GM23338 (cell line): Measurements from ENCODE around the gene CSNK2B. TPM values are rescaled to one million over a fixed set of nuclear protein-coding genes. Genes with fewer than 3 reads are reported as not detected.

Experiments used
- ATAC-seq: fragments of 200-7000 bp; cut with Tn5 transposase; 3 replicates; pipeline ENCODE4 v1.9.1; 2020
- DNase-seq: peaks from one replicate; pipeline ENCODE4 v3.0.0-alpha.2; 2015; ENCODE audit warnings: low spot score
- H2AFZ ChIP-seq: fragments of 200-600 bp; sonication (generic); 2 replicates; pipeline ENCODE4 v1.8.0; 2016; ENCODE audit warnings: antibody characterized with exemption, mild to moderate bottlenecking, moderate library complexity
- H3F3A ChIP-seq: fragments of 200-600 bp; sonication (generic); replicated peaks from 2 replicates; pipeline ENCODE4 v1.8.0; 2017; ENCODE audit warnings: antibody characterized with exemption, mixed run types, low read depth
- H3K27ac ChIP-seq: fragments of 200-600 bp; sonication (generic); 2 replicates; pipeline ENCODE4 v1.6.1; 2016; ENCODE audit warnings: low read depth
- H3K27me3 ChIP-seq: fragments of 200-600 bp; sonication (generic); 2 replicates; pipeline ENCODE4 v1.8.0; 2016; ENCODE audit warnings: mild to moderate bottlenecking, mixed run types, moderate library complexity; ENCODE audit not compliant: insufficient read depth
- H3K36me3 ChIP-seq: fragments of 200-600 bp; sonication (generic); 2 replicates; pipeline ENCODE4 v1.8.0; 2016; ENCODE audit warnings: mild to moderate bottlenecking; ENCODE audit not compliant: insufficient read depth
- H3K4me1 ChIP-seq: fragments of 200-600 bp; sonication (generic); 2 replicates; pipeline ENCODE4 v1.8.0; 2016; ENCODE audit warnings: mild to moderate bottlenecking, moderate library complexity; ENCODE audit not compliant: insufficient read depth
- H3K4me2 ChIP-seq: fragments of 200-600 bp; sonication (generic); 2 replicates; pipeline ENCODE4 v1.7.1; 2017; ENCODE audit warnings: mixed run types
- H3K4me3 ChIP-seq: fragments of 200-600 bp; sonication (generic); 2 replicates; pipeline ENCODE4 v1.6.1; 2016; ENCODE audit warnings: mixed run types
- H3K79me2 ChIP-seq: fragments of 200-600 bp; sonication (generic); replicated peaks from 2 replicates; pipeline ENCODE4 v1.8.0; 2017; ENCODE audit warnings: mild to moderate bottlenecking; ENCODE audit not compliant: insufficient read depth
- H3K9me2 ChIP-seq: fragments of 200-600 bp; sonication (generic); 2 replicates; pipeline ENCODE4 v1.8.0; 2017; ENCODE audit not compliant: insufficient read depth
- H4K20me1 ChIP-seq: fragments of 200-600 bp; sonication (generic); replicated peaks from 2 replicates; pipeline ENCODE4 v1.8.0; 2017; ENCODE audit warnings: mild to moderate bottlenecking; ENCODE audit not compliant: insufficient read depth
- H3K27ac Mint-ChIP-seq: 2 replicates; pipeline ENCODE4 v1.8.0; 2020; ENCODE audit warnings: inconsistent platforms, mild to moderate bottlenecking, moderate library complexity, mixed read lengths
- H3K27me3 Mint-ChIP-seq: 3 replicates; pipeline ENCODE4 v1.8.0; 2022; ENCODE audit warnings: low read depth, mild to moderate bottlenecking, moderate library complexity, mixed read lengths, inconsistent platforms; ENCODE audit not compliant: insufficient read depth, poor library complexity
- H3K36me3 Mint-ChIP-seq: 3 replicates; pipeline ENCODE4 v1.8.0; 2021; ENCODE audit warnings: low read depth, mild to moderate bottlenecking, inconsistent platforms, moderate library complexity, mixed read lengths
- H3K4me1 Mint-ChIP-seq: 3 replicates; pipeline ENCODE4 v1.8.0; 2020; ENCODE audit warnings: mild to moderate bottlenecking, inconsistent platforms, mixed read lengths
- H3K4me3 Mint-ChIP-seq: 3 replicates; pipeline ENCODE4 v1.8.0; 2021; ENCODE audit warnings: moderate library complexity, mild to moderate bottlenecking, inconsistent platforms, mixed read lengths
- H3K9me3 Mint-ChIP-seq: 3 replicates; pipeline ENCODE4 v1.8.0; 2020; ENCODE audit warnings: moderate library complexity, mild to moderate bottlenecking, inconsistent platforms, mixed read lengths
- CREB1 ChIP-seq: fragments of 250-450 bp; sonication (Bioruptor Pico); IDR thresholded peaks from 2 replicates; pipeline ENCODE4 v1.5.0; 2020; ENCODE audit warnings: low read depth, mild to moderate bottlenecking, moderate library complexity
- EZH2 ChIP-seq: fragments of 200-600 bp; sonication (generic); IDR thresholded peaks from one replicate; pipeline ENCODE4 v1.8.0; 2017; ENCODE audit warnings: antibody characterized with exemption, mild to moderate bottlenecking, low read depth; ENCODE audit not compliant: unreplicated experiment
- EZH2phosphoT487 ChIP-seq: fragments of 200-600 bp; sonication (generic); IDR thresholded peaks from one replicate; pipeline ENCODE4 v1.8.1; 2018; ENCODE audit warnings: antibody characterized with exemption; ENCODE audit not compliant: unreplicated experiment
- JUNB ChIP-seq: IDR thresholded peaks from one replicate; pipeline ENCODE4 v1.6.1; 2016; ENCODE audit warnings: antibody characterized with exemption; ENCODE audit not compliant: unreplicated experiment
- POLR2AphosphoS5 ChIP-seq: IDR thresholded peaks from 2 replicates; pipeline ENCODE4 v1.6.1; 2016; ENCODE audit warnings: antibody characterized with exemption, low read depth
- STAT1 ChIP-seq: IDR thresholded peaks from one replicate; pipeline ENCODE4 v1.6.1; 2016; ENCODE audit warnings: antibody characterized with exemption; ENCODE audit not compliant: unreplicated experiment
- ZNF114 ChIP-seq: fragments of 250-450 bp; sonication (Bioruptor Pico); IDR thresholded peaks from 2 replicates; pipeline ENCODE4 v1.5.0; 2020; ENCODE audit warnings: mild to moderate bottlenecking, moderate library complexity
- ZNF331 ChIP-seq: fragments of 250-450 bp; sonication (Bioruptor Pico); IDR thresholded peaks from 2 replicates; pipeline ENCODE4 v1.5.0; 2020; ENCODE audit warnings: low read depth, mild to moderate bottlenecking, moderate library complexity
- long read RNA-seq: library from polyadenylated mRNA; unstranded; transcript quantifications from one replicate; pipeline ENCODE4 v2.0.0, GENCODE V29; 2020; ENCODE audit not compliant: unreplicated experiment
- polyA plus RNA-seq: library from polyadenylated mRNA; unstranded; fragments of >200 nt; fragmentation: Nextera tagmentation; extraction: Ambion mirVana; gene quantifications from 2 replicates; pipeline ENCODE4 v1.2.1, GENCODE V29; 2016
- total RNA-seq: library from RNA; depleted of rRNA; stranded (reverse); fragments of >200 nt; shearing (Covaris generic); gene quantifications from 2 replicates; pipeline ENCODE4 v1.2.3, GENCODE V29; 2014; rRNA removed
- TF ChIP-seq, protein P1 (sequence below): IDR thresholded peaks from 2 replicates; pipeline ENCODE4 v1.6.1; 2016; ENCODE audit warnings: antibody characterized with exemption
- TF ChIP-seq, protein P2 (sequence below): fragments of 250-450 bp; sonication (Bioruptor Pico); IDR thresholded peaks from 2 replicates; pipeline ENCODE4 v1.5.0; 2020; ENCODE audit warnings: mild to moderate bottlenecking, moderate library complexity

CSNK2B gene
- total RNA-seq, result 210 and 260 TPM in 2 replicates
- polyA plus RNA-seq, result 271 and 282 TPM in 2 replicates
- long read RNA-seq, transcript CSNK2B-203 (7 exons, 948 nt), result major isoform, 162 of 171 reads
- long read RNA-seq, partial matches to known transcripts, result 3 of 171 reads
- long read RNA-seq, other reads (novel, unspliced or antisense), result 4 of 171 reads

DNA sequence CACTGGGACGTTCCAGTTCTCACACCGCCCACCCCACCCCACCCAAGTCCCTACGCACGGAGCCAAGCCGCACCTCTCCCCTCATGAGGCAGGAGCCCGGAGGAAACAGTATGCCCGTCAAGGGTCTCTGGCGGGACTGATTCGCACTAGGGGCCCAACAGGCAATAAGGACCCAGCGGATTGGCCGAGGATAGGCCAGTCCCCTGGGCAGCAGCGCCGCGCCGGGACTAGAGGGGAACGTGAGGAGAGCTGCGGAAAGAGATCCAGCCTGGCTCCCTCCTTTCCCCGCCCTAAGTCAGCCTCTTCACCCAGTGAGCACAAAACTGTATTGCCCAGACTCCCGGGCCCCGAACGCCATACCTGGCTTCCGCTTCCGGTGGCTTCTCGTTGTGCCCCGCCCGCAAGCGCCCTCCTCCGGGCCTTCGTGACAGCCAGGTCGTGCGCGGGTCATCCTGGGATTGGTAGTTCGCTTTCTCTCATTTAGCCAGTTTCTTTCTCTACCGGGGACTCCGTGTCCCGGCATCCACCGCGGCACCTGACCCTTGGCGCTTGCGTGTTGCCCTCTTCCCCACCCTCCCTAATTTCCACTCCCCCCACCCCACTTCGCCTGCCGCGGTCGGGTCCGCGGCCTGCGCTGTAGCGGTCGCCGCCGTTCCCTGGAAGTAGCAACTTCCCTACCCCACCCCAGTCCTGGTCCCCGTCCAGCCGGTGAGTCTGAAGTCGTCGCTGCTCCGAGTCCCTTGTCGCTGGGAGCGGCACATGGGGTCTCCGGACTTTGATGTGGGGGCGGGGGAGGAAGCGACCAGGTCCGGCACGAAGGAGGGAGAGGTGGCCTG lies at the start of gene CSNK2B:
Gene CSNK2B, plus strand, starts transcription at position 580 of the 836 bp plus-strand sequence. CDS start 752 bp downstream, outside the sequence.
- Histone ChIP-seq H3K9me2 (no peaks in the 10 kb centered on the region), H3K79me2 (peaks cover 46% of the 10 kb centered on the region), H3F3A (peaks cover 18% of the 10 kb centered on the region; the same call in 1 of the 2 replicates), H2AFZ (peak within 1 kb of the TSS; percentile 1; the same call in 1 of the 2 replicates), H3K27me3 (no peaks in the 10 kb centered on the region), H3K4me1 (peaks cover 22% of the 10 kb centered on the region), H3K4me3 (peak within 1 kb of the TSS; percentile 97), H3K27ac (peak within 1 kb of the TSS; percentile 94), H3K36me3 (peaks cover 41% of the 10 kb centered on the region), H3K4me2 (peak within 1 kb of the TSS; percentile 98), H4K20me1 (peaks cover 12% of the 10 kb centered on the region)
- H3K27ac Mint-ChIP-seq, result peak within 1 kb of the TSS; percentile 98
- H3K4me1 Mint-ChIP-seq, result peaks cover 34% of the 10 kb centered on the region
- H3K27me3 Mint-ChIP-seq, result peaks cover 14% of the 10 kb centered on the region
- H3K9me3 Mint-ChIP-seq, result no peaks in the 10 kb centered on the region; the same call in 2 of the 3 replicates
- DNase-seq (peak; percentile 100), ATAC-seq (peak; percentile 86)
- H3K4me3 Mint-ChIP-seq, result peak within 1 kb of the TSS; percentile 93
- TF ChIP-seq ZNF114 (no peak), EZH2phosphoT487 (no peak), CREB1 (CRISPR knock-in tag) (peak; percentile 80), POLR2AphosphoS5 (peak; percentile 63)
- TF ChIP-seq, protein P1, sequence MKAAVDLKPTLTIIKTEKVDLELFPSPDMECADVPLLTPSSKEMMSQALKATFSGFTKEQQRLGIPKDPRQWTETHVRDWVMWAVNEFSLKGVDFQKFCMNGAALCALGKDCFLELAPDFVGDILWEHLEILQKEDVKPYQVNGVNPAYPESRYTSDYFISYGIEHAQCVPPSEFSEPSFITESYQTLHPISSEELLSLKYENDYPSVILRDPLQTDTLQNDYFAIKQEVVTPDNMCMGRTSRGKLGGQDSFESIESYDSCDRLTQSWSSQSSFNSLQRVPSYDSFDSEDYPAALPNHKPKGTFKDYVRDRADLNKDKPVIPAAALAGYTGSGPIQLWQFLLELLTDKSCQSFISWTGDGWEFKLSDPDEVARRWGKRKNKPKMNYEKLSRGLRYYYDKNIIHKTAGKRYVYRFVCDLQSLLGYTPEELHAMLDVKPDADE, result peak; percentile 91
- H3K36me3 Mint-ChIP-seq, result peaks cover 85% of the 10 kb centered on the region

DNA sequence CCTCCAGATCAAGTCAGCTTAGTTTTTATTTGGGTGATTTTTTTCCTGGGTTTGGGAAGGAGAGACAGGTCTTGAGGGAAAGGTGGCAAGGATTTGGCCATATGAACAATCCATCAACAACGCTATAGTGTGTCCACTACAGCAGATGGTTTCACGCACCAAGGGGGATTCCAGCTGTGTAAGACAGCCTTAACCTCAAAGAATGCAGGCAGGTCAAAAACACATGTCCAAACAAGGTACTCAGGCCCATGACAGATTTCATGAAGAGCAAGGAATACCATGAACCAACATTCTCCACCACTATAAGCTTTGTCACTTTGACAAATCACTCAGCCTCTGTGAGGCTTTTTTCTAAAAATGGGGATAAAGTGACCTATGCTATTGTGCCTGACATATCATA lies 48.9 kb upstream of the CSNK2B start:
- H2AFZ ChIP-seq, result no peak overlapping the region
- H3K4me3 ChIP-seq, result no peak overlapping the region
- peaks cover 30% of the 10 kb centered on the region for H3K4me1 ChIP-seq
- Mint-ChIP-seq H3K27ac (no peak overlapping the region), H3K27me3 (peaks cover 17% of the 10 kb centered on the region), H3K36me3 (peaks cover 18% of the 10 kb centered on the region), H3K9me3 (peaks cover 6% of the 10 kb centered on the region), H3K4me1 (peaks cover 27% of the 10 kb centered on the region), H3K4me3 (no peak overlapping the region; the same call in 2 of the 3 replicates)
- no peak overlapping the region for H3K4me2 ChIP-seq
- peaks cover 12% of the 10 kb centered on the region for H3K79me2 ChIP-seq
- ATAC-seq (no peak), DNase-seq (no peak)
- H3K36me3 ChIP-seq, result no peaks in the 10 kb centered on the region
- no peaks in the 10 kb centered on the region for H3K27me3 ChIP-seq
- H3F3A ChIP-seq, result peaks cover 10% of the 10 kb centered on the region; the same call in 1 of the 2 replicates
- no peaks in the 10 kb centered on the region for H3K9me2 ChIP-seq
- H4K20me1 ChIP-seq, result no peaks in the 10 kb centered on the region; the same call in 1 of the 2 replicates
- no peak overlapping the region for H3K27ac ChIP-seq
- TF ChIP-seq EZH2, result no peak
- no peak for TF ChIP-seq CREB1 (CRISPR knock-in tag)
- TF ChIP-seq ZNF331, result no peak
- TF ChIP-seq EZH2phosphoT487, result no peak
- TF ChIP-seq STAT1, result no peak
- no peak for TF ChIP-seq JUNB
- TF ChIP-seq, protein P2, sequence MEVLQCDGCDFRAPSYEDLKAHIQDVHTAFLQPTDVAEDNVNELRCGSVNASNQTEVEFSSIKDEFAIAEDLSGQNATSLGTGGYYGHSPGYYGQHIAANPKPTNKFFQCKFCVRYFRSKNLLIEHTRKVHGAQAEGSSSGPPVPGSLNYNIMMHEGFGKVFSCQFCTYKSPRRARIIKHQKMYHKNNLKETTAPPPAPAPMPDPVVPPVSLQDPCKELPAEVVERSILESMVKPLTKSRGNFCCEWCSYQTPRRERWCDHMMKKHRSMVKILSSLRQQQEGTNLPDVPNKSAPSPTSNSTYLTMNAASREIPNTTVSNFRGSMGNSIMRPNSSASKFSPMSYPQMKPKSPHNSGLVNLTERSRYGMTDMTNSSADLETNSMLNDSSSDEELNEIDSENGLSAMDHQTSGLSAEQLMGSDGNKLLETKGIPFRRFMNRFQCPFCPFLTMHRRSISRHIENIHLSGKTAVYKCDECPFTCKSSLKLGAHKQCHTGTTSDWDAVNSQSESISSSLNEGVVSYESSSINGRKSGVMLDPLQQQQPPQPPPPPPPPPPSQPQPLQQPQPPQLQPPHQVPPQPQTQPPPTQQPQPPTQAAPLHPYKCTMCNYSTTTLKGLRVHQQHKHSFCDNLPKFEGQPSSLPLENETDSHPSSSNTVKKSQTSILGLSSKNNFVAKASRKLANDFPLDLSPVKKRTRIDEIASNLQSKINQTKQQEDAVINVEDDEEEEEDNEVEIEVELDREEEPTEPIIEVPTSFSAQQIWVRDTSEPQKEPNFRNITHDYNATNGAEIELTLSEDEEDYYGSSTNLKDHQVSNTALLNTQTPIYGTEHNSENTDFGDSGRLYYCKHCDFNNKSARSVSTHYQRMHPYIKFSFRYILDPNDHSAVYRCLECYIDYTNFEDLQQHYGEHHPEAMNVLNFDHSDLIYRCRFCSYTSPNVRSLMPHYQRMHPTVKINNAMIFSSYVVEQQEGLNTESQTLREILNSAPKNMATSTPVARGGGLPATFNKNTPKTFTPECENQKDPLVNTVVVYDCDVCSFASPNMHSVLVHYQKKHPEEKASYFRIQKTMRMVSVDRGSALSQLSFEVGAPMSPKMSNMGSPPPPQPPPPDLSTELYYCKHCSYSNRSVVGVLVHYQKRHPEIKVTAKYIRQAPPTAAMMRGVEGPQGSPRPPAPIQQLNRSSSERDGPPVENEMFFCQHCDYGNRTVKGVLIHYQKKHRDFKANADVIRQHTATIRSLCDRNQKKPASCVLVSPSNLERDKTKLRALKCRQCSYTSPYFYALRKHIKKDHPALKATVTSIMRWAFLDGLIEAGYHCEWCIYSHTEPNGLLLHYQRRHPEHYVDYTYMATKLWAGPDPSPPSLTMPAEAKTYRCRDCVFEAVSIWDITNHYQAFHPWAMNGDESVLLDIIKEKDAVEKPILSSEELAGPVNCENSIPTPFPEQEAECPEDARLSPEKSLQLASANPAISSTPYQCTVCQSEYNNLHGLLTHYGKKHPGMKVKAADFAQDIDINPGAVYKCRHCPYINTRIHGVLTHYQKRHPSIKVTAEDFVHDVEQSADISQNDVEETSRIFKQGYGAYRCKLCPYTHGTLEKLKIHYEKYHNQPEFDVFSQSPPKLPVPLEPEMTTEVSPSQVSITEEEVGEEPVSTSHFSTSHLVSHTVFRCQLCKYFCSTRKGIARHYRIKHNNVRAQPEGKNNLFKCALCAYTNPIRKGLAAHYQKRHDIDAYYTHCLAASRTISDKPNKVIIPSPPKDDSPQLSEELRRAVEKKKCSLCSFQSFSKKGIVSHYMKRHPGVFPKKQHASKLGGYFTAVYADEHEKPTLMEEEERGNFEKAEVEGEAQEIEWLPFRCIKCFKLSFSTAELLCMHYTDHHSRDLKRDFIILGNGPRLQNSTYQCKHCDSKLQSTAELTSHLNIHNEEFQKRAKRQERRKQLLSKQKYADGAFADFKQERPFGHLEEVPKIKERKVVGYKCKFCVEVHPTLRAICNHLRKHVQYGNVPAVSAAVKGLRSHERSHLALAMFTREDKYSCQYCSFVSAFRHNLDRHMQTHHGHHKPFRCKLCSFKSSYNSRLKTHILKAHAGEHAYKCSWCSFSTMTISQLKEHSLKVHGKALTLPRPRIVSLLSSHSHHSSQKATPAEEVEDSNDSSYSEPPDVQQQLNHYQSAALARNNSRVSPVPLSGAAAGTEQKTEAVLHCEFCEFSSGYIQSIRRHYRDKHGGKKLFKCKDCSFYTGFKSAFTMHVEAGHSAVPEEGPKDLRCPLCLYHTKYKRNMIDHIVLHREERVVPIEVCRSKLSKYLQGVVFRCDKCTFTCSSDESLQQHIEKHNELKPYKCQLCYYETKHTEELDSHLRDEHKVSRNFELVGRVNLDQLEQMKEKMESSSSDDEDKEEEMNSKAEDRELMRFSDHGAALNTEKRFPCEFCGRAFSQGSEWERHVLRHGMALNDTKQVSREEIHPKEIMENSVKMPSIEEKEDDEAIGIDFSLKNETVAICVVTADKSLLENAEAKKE (CRISPR knock-in tag), result no peak
